ENCODE data around the gene ARID5A.

The ARID5A gene

DNA sequence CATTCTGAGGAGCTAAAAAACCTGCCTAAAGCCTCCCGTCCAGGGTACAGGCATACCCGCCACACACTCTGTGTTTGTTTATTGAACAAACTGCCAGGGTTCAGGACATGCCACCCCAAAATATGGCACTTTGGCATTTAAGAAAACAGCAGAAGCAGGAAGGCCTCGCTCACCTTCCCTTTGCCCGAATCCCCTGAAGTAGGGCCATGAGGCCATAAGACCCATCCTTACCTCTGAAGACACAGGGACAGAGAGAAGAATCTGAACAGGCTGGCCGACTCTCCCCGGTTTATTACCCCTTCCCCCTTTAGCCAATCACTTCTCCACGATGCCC, 29.7 kb upstream of the ARID5A start:
- DNase-seq = no peak

DNA sequence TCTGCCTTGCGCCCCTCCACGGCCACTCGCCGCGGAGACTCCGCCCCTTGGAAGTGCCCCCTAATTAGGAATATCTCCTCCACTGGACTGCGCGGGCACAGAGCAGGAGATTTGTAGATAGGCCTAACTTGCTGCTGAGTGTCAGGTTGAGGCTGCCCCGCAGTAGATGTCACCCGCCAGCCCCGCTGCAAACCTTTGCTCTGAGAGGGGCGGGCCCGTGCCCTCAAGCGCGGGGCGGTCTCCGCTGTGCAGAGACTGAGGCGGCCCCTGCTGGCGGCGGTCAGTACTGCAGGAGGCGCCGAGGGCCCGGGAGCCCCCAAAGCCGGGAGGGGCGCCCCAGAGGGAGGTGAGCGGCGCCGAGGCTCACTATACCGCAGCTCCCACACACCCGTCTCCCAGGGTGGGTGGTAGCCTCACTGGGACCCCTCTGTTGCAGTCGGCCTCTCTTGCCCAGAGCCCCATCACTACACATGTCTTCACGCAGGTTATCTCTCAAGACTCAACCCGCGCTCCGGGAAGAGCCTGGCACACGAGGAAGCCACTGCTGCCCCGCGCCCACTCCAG, 28.5 kb upstream of the ARID5A start:
- peak; percentile 85 to 89 for DNase-seq

DNA sequence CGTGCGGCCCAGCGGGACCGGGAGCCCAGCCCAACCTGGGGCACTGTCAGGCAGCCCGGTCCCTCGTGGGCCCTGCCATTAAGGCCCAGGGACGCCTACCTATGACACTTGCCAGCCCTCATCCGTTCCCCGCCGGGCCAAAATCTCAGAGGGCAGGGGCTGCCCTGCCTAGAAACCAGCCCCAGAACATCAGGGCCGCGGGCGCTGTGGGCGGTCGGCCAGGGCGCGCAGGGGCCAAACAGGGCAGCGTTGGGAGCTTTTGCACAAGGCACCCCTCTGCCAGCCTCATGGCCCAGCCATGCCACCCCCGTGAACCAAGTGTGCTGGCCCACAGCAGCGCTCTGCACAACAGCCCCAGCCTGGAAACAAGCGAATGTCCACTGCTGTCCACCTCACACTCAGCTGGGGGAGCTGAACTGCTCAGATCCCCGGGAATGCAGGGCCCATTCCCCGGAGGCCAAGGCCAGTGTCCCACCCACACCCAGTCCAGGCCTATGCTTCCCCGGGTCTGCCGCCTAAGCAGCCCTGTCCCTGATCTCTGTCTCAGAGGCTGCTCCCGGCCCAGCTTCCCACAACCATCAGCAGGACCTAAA, 27.9 kb upstream of the ARID5A start:
- DNase-seq = no peak

DNA sequence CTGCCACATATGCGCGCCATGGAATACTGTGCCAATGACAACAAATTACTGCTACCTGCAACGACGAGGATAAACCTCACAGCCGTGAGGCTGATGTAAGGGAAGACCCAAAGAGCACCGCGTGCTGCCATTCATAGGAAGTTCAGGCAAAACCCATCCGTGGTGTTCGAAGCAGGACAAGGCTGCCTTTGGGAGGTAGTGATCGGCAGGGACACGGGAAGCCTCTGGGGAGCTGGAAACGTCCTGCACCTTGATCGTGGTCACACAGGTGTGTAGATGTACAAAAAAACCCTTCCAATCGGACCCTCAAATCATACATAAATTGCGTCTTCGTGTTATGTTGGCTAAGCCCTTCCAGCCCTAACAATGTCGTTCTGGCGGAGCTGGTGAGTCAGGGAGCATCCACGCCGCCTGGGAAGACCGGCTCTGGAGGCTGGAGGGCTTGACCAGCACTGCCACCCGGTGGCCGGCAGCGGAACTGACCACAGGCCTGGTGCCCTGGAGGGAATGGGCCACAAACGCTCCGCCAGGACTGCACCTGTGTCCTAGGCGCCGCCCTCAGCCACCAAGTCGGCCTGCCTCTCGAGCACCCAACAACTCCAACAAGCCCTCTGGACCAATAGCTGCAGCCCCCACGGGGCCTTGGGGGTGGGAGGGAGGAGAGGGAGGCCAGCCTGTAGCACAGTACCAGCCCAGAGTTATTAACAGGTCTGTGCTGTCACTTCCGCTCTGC, 27.3 kb upstream of the ARID5A start:
- peak; percentile 52 to 71 for DNase-seq

DNA sequence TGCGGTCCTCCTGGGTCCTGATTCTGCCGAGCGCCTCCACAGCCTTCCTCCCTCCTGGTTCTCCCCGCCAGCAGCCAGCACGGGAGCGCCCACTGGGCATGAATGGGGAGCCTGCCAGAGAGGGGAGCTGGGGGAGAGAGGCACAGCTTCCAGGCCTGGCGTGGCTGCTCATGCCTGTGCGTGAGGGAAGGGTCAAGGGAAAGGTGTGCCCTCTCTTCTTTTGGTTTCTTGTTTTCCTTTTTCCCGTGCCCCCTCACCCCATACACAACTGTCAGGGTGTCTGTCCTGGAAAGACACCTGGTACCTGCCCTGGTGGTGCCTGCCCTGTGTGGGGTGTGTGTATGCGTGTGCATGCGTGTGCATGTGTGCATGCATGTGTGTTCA, 26.7 kb upstream of the ARID5A start:
- DNase-seq = no peak

DNA sequence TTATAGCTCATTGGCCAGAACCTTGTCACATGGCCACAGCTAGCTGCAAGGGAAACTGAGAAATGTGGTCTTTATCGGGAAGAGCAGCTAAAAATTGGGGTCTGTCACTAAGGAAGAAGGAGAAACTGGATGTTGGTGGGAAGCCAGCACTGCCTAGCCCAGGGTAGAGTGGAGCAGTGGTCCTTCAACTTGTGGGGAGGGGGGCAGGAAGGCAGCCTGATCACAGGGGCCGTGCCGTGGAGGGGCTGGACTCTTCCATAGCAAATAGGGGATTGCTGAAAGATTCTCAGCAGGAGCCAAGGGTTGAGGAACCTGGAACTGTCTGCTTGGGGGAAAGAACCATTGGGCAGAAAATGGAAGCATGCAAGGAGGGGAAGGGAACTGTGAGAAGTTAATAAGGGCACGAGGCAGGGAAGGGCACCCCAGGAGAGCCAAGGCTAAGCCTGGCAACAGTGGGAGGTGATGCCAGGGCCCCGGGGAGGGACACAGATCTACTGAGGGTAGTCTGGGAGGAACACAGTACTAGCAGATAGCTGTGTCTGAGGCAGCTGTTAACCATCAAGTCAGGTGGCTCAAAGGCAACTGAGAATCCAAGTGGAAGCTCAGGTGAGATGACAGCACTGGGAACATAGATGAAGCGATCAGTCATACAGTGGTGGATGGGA, 25.5 kb upstream of the ARID5A start:
- no peak for DNase-seq

DNA sequence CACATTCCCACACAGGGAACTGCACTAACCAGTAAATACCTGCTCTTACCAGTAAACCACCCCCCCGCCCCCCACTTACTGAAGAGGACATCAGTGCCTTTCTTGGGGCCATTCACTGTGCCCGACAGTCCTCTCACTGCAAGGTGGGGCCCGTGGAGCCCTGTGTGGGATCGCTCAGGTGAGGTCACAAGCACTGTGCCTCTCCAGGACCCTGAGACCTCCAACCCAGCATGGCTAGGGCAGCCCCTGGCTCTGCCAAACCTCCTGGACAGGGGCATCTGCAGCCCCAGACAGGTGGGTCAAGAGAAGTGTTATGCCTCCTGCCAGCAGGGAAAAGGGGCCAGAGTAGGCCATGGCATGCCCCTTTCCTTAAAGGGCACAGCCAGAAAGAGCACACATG, 24.7 kb upstream of the ARID5A start:
- no peak for DNase-seq

DNA sequence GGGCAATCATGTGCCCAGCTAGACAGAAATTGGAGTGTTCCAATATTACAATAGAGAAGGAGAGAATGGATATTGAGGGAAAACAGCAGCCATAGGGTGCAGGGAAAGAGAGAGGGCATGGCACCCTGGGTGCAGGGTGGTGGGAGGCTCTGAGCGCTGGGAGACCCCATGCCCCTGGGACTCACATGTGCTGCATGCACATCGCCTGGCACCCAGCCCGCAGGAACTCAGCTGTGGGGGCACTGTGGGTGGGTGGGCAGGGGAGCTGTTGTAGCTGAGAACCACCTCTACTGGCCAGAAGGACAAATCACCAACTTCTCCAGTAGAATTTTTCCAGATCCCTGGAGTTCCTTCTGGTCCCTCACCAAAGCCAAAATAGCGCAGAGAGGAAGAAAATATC, 24.2 kb upstream of the ARID5A start:
- DNase-seq = no peak

DNA sequence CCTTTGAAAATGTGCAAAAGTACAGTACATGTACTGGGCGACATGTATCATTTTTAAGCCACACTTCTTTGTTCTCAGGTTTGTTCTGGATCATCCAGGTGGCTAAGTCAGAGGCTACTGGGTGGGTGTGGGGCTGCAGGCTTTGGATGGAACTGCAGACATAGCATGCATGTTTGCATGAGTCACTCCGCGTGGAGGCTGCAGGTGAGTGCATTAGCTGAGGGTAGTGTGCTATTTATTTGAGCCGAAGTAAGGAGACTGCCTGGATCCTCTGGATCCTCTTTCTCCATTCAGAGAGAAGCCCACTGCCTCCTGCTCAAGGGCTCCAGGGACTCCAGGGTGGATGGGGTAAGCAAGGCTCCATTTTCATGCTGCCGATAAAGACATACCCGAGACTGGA, 22.0 kb upstream of the ARID5A start:
- no peak for DNase-seq

DNA sequence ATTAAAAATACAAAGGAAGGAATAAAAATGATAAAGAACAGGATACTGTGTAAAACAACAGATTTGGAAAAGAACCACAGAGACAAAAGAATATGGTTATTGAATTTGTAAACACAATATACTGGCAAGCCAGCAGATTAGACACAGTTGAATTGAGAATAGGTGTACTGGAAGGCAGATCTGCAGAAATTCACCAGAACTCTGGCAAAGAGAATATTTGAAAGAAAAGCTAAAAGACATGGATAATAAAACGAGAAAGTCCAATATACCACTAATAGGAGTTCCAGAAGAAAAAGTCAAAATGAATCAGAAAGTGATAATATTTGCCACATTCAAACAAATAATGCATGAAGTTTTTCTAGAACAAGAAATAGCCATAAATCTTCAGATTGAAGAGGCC, 19.5 kb upstream of the ARID5A start:
- DNase-seq = no peak

DNA sequence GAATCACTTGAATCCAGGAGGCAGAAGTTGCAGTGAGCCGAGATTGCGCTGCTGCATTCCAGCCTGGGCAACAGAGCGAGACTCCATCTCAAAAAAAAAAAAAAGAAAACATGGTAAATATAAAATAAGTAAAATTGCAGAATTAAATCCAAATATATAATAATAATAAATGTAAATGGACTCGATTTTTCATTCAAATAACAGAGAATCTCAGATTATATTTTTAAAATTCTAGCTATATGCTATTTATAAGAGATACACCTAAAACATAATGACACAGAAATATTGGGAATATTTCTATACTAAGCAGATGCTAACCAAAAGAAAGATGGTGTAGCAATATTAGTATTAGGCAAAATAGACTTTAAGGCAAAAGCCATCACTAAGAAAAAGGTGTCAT, 16.3 kb upstream of the ARID5A start:
- DNase-seq = no peak

DNA sequence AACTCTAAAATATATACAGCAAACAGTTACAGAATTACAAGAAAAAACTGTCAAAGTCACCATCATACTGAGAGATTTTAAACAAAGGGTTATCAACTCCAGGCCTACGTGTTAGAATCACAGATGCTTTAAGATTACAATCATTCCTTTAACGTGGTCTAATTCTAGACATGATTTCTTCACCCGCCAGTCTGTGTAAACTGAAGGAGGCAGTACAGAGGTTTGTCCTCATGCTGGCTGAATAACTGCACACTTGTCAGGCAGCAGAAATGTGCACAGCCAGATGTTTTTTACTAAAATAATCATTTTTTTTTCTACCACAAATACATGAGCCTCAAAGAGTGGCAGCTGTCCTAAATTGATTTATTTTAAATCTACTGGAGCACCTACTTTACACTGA, 15.9 kb upstream of the ARID5A start:
- DNase-seq = no peak

DNA sequence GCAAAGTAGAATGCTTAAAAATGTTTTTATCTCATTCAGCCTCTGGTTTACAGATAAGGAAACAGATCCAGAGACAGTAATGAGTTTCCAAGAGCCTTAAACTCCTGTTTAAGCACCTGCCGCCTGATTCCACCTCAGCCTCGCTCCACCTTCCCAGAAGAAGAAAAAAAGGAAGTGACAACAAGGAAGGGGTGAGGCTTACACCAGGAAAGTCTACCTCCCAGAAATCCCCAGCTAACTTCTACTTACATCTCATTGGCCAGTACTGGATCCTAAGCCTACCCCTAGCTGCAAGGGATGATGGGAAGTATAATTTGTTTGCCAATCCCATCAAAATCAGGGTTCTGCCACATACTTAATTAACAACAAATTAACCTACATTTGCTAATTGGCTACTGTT, 15.3 kb upstream of the ARID5A start:
- DNase-seq = no peak

DNA sequence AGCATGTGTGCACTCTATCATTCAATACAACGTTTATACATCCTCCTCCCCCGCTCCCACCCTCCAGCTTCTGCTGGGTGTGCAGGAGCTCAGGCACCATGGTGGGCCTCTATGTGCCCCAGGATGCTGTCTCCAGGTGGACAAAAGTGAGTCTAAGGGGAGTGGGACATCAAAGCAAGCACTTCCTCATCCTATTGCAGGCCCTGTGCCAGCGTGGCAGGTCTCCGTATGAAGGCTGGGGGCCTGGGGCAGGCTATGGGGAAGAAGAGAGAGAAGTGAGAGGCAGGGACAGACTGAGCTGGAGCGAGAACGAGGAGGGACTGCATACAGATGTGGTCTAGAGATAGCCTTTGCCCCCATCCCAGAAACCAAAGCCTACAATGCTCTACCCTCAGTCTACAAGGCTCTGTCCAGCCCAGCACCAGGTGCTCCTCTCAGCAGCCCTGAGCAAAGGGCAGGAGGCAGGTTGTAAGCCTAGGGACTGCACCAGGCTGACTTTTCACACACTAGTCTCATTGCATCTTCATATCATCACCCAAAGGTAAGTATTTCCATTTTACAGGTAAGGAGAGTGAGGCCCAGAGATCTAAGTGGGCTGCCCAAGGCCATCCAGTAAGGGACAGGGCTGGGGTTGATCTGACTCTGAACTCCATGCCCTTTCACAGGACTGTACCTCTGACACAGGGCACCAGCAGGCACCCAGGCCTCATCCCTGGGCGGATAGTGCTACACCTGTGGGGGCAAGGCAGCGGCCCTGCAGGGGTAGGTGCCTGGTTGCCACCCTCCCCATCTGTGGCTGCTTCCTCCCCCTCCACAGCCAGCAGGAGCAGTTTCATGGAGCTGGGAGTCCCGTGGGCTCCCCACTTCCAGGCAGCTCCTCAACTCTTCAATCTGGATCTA, 14.0 kb upstream of the ARID5A start:
- no peak for DNase-seq

DNA sequence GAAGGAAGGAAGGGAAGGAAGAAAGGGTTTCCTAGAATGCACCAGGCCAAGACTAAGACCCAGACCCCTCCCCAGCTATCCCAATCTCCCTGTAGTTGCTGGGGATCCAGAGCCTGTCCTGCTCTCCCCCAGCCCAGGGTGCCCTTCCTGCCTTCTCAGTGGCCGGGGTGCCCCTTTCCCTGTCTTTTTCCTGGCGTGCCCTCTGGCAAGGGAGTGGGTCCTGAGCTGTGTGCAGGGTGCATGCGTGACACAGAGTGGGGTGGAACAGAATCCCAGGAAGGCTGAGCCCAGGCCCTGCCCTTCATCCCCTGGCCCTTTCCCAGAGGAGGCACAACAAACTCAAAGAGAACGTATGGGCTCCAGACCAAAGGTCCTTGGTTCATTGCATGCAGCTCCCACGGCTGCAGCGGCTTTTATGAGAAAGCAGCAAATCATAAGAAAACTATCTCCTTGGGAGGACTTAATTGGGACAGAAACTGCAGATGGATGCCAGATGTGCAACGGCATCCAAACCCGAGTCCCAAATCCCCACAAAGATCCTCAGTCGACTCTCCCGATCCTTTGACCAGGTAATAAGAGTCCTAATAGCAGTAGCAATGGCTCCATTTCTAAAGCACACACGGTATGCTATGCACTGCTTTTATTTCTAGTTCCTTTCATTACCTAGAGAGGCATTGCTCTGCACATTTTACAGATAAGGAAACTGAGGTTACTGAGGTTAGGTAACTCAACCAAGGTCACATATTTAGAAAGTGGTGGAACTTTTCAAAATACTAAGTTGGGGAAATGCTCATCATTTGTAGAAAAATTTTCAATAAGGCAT, 12.7 kb upstream of the ARID5A start:
- no peak for DNase-seq

DNA sequence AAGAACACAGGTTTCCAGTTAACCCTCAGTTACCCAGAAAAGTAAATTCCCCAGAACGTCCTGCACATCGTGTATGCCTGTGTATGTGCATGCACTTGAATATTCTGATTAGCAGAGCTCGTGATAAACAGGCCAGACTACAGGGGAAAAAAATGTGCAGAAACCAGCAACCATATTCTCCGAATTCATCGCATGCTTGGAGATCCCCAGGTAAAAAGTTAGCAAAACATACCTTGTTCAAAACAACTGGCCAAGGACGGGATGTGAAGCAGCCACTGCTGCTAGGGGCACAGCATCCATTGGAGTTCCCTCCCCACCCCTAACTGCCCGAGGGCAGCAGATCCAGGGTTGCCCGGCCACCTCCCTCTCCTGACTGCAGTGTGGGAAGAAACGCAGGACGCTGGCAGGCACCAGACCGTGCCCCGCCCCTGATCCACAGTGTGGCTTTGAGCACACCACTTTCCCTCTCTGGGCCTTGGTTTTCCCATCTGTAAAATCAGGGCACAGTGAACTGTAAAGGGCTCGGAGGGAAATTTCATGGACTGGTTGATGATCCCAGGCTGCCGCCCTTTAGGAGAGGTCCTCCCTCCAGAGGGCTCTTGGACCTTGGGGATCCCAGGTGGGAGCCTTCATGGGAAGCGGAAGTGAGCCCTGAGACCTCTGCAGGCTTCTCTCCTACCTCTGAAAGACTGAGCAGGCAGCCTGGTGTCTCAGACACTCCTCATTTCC, 11.9 kb upstream of the ARID5A start:
- DNase-seq = no peak

DNA sequence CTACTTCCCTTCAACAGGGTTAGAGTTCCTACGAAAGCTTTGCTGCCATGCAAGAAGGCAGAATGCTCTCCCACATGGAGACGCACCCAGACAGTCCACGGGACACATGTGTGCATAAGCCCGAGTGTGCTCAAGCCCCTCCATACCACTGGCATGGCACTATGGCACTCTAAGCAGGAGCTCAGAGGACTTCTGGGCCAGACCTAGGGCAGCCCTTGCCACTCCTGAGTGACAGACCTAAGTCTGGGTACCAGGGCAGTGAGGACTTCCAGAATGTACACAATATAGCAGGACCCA, 11.4 kb upstream of the ARID5A start:
- no peak for DNase-seq

DNA sequence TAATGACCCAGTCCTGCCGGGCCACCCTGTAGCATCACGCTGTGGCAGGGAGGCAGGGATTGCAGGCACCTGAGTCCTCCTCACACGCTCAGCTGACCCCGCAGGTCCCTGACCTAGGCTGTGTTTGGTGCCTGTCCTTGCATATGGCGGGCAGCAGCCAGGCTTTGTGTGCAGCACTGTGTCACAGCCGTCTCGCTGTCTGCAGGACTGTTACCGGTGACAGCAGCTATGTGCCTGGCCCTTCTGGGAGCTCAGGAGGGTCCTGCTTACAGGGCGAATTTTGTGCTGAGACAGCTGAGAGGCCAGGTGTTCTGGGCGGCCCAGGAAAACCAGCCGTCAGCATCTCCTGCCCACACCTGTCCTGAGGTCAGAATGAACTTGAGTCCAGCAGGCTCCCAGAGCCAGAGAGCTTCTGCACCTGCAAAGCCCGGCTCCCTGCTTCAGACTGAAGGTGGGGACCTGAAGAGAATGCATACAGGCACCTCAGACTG, 10.4 kb upstream of the ARID5A start:
- no peak for DNase-seq

DNA sequence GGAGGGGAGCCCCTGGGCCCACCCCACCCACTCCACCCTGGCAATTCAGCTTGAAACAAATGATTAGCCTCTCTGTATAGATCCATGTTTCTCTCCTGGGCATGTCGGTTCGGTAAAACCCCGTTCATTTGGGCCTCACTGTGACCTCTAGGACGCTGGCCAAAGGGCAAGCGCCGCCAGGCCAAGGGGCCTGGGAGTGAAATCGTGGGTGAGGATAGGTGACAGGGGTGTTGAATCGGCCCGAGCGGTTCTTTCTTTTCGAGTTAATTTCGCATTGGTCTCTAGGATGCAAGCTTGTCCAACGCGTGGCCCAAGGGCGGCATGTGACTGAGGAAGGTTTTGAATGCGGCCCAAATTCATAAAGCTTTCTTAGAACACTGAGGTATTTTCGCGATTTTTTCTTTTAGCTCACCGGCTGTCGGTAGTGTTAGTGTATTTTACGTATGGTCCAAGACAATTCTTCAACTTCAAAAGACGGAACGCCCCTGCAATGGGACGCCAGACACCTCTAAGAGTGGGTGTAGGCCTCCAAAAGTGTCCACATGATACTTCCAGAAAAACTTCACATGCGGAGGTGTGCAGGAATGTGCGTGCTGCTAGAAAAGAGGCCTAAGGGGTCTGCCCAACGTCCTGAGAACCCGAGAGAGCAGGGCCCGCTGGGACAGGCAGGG, 9.8 kb upstream of the ARID5A start:
- no peak for DNase-seq

DNA sequence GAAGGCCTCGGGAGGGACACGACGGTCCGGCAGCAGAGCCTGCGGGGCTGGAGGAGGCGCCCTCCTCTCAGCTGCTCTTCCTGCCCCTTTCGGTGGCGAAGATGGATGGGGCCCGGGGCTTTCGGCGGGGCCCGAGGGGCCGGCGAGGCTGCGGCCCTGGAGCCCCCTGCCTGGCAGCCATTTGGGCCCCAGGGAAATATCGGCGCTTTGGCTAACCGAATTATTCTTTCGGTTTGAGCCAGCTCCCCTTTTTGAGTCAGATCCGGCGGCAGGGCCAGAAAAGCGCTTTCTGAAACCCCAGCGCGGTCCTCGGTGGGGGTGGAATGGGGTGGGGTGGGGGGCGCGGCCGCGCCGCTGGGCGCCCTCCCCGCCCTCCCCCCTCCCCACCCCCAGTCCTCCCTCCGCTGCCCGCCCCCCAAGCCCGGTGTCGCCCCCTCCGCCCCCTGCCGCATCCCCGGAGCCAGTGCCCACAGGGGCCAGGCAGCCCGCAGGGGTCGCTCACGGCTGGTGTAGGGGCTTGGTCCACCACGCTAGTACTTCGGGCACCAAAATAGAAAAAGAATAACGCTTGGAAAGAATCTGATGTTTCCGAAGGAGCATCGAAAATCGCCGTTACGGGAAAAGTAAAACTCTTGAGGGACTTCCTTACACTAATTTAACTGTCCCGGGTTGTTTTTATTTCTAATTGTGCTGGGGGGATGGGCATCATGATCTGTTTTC, 9.1 kb upstream of the ARID5A start:
- DNase-seq = peak; percentile 54 to 59
